Measurements from ENCODE around the gene TMPRSS6.

Gene TMPRSS6

GRCh38 chr22:37083914-37084313 is 25.6 kb downstream of the TMPRSS6 start:
- Histone ChIP-seq H3K9me2 (replicated peaks; ENCODE audit: control insufficient read depth, low read length) (no peaks in the 10 kb centered on the region), H3K9me3 (ENCODE audit: control insufficient read depth, insufficient read depth, low read length) (no peaks in the 10 kb centered on the region), H3K4me2 (ENCODE audit: low read length) (no peak overlapping the region), H3K79me2 (ENCODE audit: control insufficient read depth, low read length) (no peaks in the 10 kb centered on the region), H3K4me3 (ENCODE audit: low read length) (no peak overlapping the region), H3K27ac (ENCODE audit: low read depth, low read length) (no peak overlapping the region), H4K20me1 (ENCODE audit: control insufficient read depth, insufficient read depth, low read depth, low read length) (no peaks in the 10 kb centered on the region), H3K36me3 (ENCODE audit: control insufficient read depth, low read length) (no peaks in the 10 kb centered on the region), H3F3A (ENCODE audit: control insufficient read depth, insufficient read depth) (no peaks in the 10 kb centered on the region), H3K27me3 (ENCODE audit: control insufficient read depth, low read length) (peaks cover 4% of the 10 kb centered on the region; the same call in 1 of the 2 replicates), H3K4me1 (ENCODE audit: control insufficient read depth, low read length) (peaks cover 33% of the 10 kb centered on the region)
- no peak for TF ChIP-seq CTCF (IDR thresholded peaks at IDR 0.05; ENCODE audit: low read depth, low read length, poor library complexity, severe bottlenecking)
- no peak for TF ChIP-seq EZH2phosphoT487 (IDR thresholded peaks at IDR 0.05; ENCODE audit: borderline replicate concordance, low read length)

GRCh38 chr22:37082251-37082873 is 27.2 kb downstream of the TMPRSS6 start:
- Histone ChIP-seq H3F3A (ENCODE audit: control insufficient read depth, insufficient read depth) (no peaks in the 10 kb centered on the region), H3K4me1 (ENCODE audit: control insufficient read depth, low read length) (peaks cover 42% of the 10 kb centered on the region), H3K27me3 (ENCODE audit: control insufficient read depth, low read length) (peaks cover 2% of the 10 kb centered on the region), H3K9me3 (ENCODE audit: control insufficient read depth, insufficient read depth, low read length) (no peaks in the 10 kb centered on the region), H3K27ac (ENCODE audit: low read depth, low read length) (no peak overlapping the region), H3K9me2 (replicated peaks; ENCODE audit: control insufficient read depth, low read length) (no peaks in the 10 kb centered on the region), H4K20me1 (ENCODE audit: control insufficient read depth, insufficient read depth, low read depth, low read length) (no peaks in the 10 kb centered on the region), H3K79me2 (ENCODE audit: control insufficient read depth, low read length) (no peaks in the 10 kb centered on the region), H3K4me2 (ENCODE audit: low read length) (no peak overlapping the region), H3K4me3 (ENCODE audit: low read length) (no peak overlapping the region), H3K36me3 (ENCODE audit: control insufficient read depth, low read length) (no peaks in the 10 kb centered on the region)
- no peak for TF ChIP-seq EZH2phosphoT487 (IDR thresholded peaks at IDR 0.05; ENCODE audit: borderline replicate concordance, low read length)
- TF ChIP-seq CTCF (IDR thresholded peaks at IDR 0.05; ENCODE audit: low read depth, low read length, poor library complexity, severe bottlenecking), result no peak

- Histone ChIP-seq H4K20me1 (ENCODE audit: control insufficient read depth, insufficient read depth, low read depth, low read length) (no peaks in the 10 kb centered on the region), H3K27me3 (ENCODE audit: control insufficient read depth, low read length) (peaks cover 11% of the 10 kb centered on the region), H3K27ac (ENCODE audit: low read depth, low read length) (peak overlapping the region; percentile 35), H3K79me2 (ENCODE audit: control insufficient read depth, low read length) (no peaks in the 10 kb centered on the region), H3K4me3 (ENCODE audit: low read length) (no peak overlapping the region), H3K9me2 (replicated peaks; ENCODE audit: control insufficient read depth, low read length) (no peaks in the 10 kb centered on the region), H3F3A (ENCODE audit: control insufficient read depth, insufficient read depth) (no peaks in the 10 kb centered on the region), H3K36me3 (ENCODE audit: control insufficient read depth, low read length) (no peaks in the 10 kb centered on the region), H3K4me1 (ENCODE audit: control insufficient read depth, low read length) (peaks cover 42% of the 10 kb centered on the region), H3K9me3 (ENCODE audit: control insufficient read depth, insufficient read depth, low read length) (no peaks in the 10 kb centered on the region), H3K4me2 (ENCODE audit: low read length) (peak overlapping the region; percentile 46)
- TF ChIP-seq CTCF (IDR thresholded peaks at IDR 0.05; ENCODE audit: low read depth, low read length, poor library complexity, severe bottlenecking) (no peak), EZH2phosphoT487 (IDR thresholded peaks at IDR 0.05; ENCODE audit: borderline replicate concordance, low read length) (no peak)
These were observed 28.7 kb downstream of the TMPRSS6 start for GRCh38 chr22:37080838-37081237.

All from DOHH2 (cell line).